ENCODE measurements around the gene SCG5.

The SCG5 gene

GRCh38 chr15:32691689-32692038 lies 50.2 kb downstream of the SCG5 start:
- no peak for DNase-seq (ENCODE audit: low read depth in 2 of 2)

GRCh38 chr15:32692286-32692685 lies 50.8 kb downstream of the SCG5 start:
- no peak for DNase-seq (ENCODE audit: low read depth in 2 of 2)

GRCh38 chr15:32694222-32694983 lies 52.9 kb downstream of the SCG5 start:
- no peak for DNase-seq (ENCODE audit: low read depth in 2 of 2)

- DNase-seq (ENCODE audit: low read depth in 2 of 2) = no peak
Observed at GRCh38 chr15:32698773-32699390, 57.4 kb downstream of the SCG5 start.

GRCh38 chr15:32700501-32701150 lies 59.1 kb downstream of the SCG5 start:
- no peak for DNase-seq (ENCODE audit: low read depth in 2 of 2)

GRCh38 chr15:32701863-32702262 lies 60.4 kb downstream of the SCG5 start:
- DNase-seq (ENCODE audit: low read depth in 2 of 2) = no peak

- DNase-seq (ENCODE audit: low read depth in 2 of 2) = no peak
Observed at GRCh38 chr15:32704395-32704981, 63.0 kb downstream of the SCG5 start.

GRCh38 chr15:32705446-32705845 lies 63.9 kb downstream of the SCG5 start:
- DNase-seq (ENCODE audit: low read depth in 2 of 2) = no peak

GRCh38 chr15:32706704-32707103 lies 65.2 kb downstream of the SCG5 start:
- DNase-seq (ENCODE audit: low read depth in 2 of 2) = no peak

- DNase-seq (ENCODE audit: low read depth in 2 of 2) = no peak
Observed at GRCh38 chr15:32707436-32707835, 65.9 kb downstream of the SCG5 start.

- no peak for DNase-seq (ENCODE audit: low read depth in 2 of 2)
Observed at GRCh38 chr15:32709295-32710033, 68.0 kb downstream of the SCG5 start.

GRCh38 chr15:32715276-32715675 lies 73.8 kb downstream of the SCG5 start:
- no peak for DNase-seq (ENCODE audit: low read depth in 2 of 2)

- DNase-seq (ENCODE audit: low read depth in 2 of 2) = no peak
Observed at GRCh38 chr15:32716216-32716914, 74.9 kb downstream of the SCG5 start.

- DNase-seq (ENCODE audit: low read depth in 2 of 2) = no peak
Observed at GRCh38 chr15:32716915-32717425, 75.5 kb downstream of the SCG5 start.

- no peak for DNase-seq (ENCODE audit: low read depth in 2 of 2)
Observed at GRCh38 chr15:32717426-32718226, 76.1 kb downstream of the SCG5 start, which contains the start of gene GREM1. Gene GREM1, plus strand, starts transcription at chr15:32718004. Its CDS starts 12,687 bp downstream, at chr15:32730691.

- DNase-seq (ENCODE audit: low read depth in 2 of 2) = no peak
Observed at GRCh38 chr15:32718227-32718820, 76.8 kb downstream of the SCG5 start.

GRCh38 chr15:32718821-32719716 lies 77.6 kb downstream of the SCG5 start:
- no peak for DNase-seq (ENCODE audit: low read depth in 2 of 2)

GRCh38 chr15:32721596-32721995 lies 80.1 kb downstream of the SCG5 start:
- no peak for DNase-seq (ENCODE audit: low read depth in 2 of 2)

- DNase-seq (ENCODE audit: low read depth in 2 of 2) = no peak
Observed at GRCh38 chr15:32722136-32722535, 80.6 kb downstream of the SCG5 start.

All from stimulated activated CD8-positive, alpha-beta memory T cell treated with anti-CD3 and anti-CD28 coated beads, Interleukin-2, amount 100 ng/mL, for 48 hours (primary cell).